ENCODE data around the gene NRN1L.

GRCh38 chr16:67853670-67854069, 31.0 kb upstream of the NRN1L start:
- TF ChIP-seq RAD21 (IDR thresholded peaks at IDR 0.05; ENCODE audit: low read length) (no peak), NFE2L2 (IDR thresholded peaks at IDR 0.05; ENCODE audit: low read depth, low read length) (no peak), CTCF (conservative IDR thresholded peaks at IDR 0.05; ENCODE audit: low read depth, low read length) (no peak), POLR2A (IDR thresholded peaks at IDR 0.05; ENCODE audit: low read depth, low read length) (no peak), CEBPB (IDR thresholded peaks at IDR 0.05; ENCODE audit: low read depth, low read length) (no peak), BHLHE40 (IDR thresholded peaks at IDR 0.05; ENCODE audit: low read depth, low read length) (no peak), CHD1 (IDR thresholded peaks at IDR 0.05; ENCODE audit: low read depth, low read length) (no peak), SMC3 (IDR thresholded peaks at IDR 0.05; ENCODE audit: low read depth, low read length) (no peak), RFX5 (IDR thresholded peaks at IDR 0.05; ENCODE audit: low read depth, low read length) (no peak), FOS (IDR thresholded peaks at IDR 0.05; ENCODE audit: low read depth, low read length) (no peak), MAFK (IDR thresholded peaks at IDR 0.05; ENCODE audit: low read depth, low read length) (no peak)
- TF ChIP-seq, protein P1, sequence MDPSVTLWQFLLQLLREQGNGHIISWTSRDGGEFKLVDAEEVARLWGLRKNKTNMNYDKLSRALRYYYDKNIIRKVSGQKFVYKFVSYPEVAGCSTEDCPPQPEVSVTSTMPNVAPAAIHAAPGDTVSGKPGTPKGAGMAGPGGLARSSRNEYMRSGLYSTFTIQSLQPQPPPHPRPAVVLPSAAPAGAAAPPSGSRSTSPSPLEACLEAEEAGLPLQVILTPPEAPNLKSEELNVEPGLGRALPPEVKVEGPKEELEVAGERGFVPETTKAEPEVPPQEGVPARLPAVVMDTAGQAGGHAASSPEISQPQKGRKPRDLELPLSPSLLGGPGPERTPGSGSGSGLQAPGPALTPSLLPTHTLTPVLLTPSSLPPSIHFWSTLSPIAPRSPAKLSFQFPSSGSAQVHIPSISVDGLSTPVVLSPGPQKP (IDR thresholded peaks at IDR 0.05; ENCODE audit: borderline replicate concordance, low read depth, low read length), result no peak
- TF ChIP-seq, protein P2, sequence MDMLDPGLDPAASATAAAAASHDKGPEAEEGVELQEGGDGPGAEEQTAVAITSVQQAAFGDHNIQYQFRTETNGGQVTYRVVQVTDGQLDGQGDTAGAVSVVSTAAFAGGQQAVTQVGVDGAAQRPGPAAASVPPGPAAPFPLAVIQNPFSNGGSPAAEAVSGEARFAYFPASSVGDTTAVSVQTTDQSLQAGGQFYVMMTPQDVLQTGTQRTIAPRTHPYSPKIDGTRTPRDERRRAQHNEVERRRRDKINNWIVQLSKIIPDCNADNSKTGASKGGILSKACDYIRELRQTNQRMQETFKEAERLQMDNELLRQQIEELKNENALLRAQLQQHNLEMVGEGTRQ (IDR thresholded peaks at IDR 0.05; ENCODE audit: low read depth, low read length), result no peak
